Smooth muscle cell (in vitro differentiated cells): ENCODE data around the gene GOSR2. TPM values are rescaled to one million over a fixed set of nuclear protein-coding genes. Genes with fewer than 3 reads are reported as not detected.

Source experiments
- DNase-seq: peaks from one replicate; lab custom pipeline; 2025; ENCODE audit not compliant: unreplicated experiment; lab: John Stamatoyannopoulos, UW
- H2AFZ ChIP-seq: fragments of 200-600 bp; sonication (generic); 2 replicates; pipeline ENCODE4 v1.6.0; 2016; ENCODE audit warnings: antibody characterized with exemption, low read depth, mild to moderate bottlenecking
- H3F3A ChIP-seq: fragments of 200-600 bp; sonication (generic); 2 replicates; pipeline ENCODE4 v1.6.0; 2017; ENCODE audit warnings: antibody characterized with exemption, low read depth
- H3K27ac ChIP-seq: fragments of 200-600 bp; sonication (generic); 2 replicates; pipeline ENCODE4 v1.5.1; 2016; ENCODE audit warnings: low read depth, mild to moderate bottlenecking
- H3K27me3 ChIP-seq: fragments of 200-600 bp; sonication (generic); 2 replicates; pipeline ENCODE4 v1.6.1; 2016; ENCODE audit warnings: low read depth, mild to moderate bottlenecking
- H3K36me3 ChIP-seq: fragments of 200-600 bp; sonication (generic); 2 replicates; pipeline ENCODE4 v1.5.1; 2016; ENCODE audit warnings: low read depth
- H3K4me1 ChIP-seq: fragments of 200-600 bp; sonication (generic); 2 replicates; pipeline ENCODE4 v1.5.1; 2016; ENCODE audit warnings: low read depth
- H3K4me2 ChIP-seq: fragments of 200-600 bp; sonication (generic); 2 replicates; pipeline ENCODE4 v1.6.0; 2016; ENCODE audit warnings: mild to moderate bottlenecking
- H3K4me3 ChIP-seq: fragments of 200-600 bp; sonication (generic); 2 replicates; pipeline ENCODE4 v1.5.1; 2016; ENCODE audit warnings: mild to moderate bottlenecking
- H3K79me2 ChIP-seq: fragments of 200-600 bp; sonication (generic); 2 replicates; pipeline ENCODE4 v1.6.0; 2016; ENCODE audit warnings: low read depth, mild to moderate bottlenecking
- H3K9ac ChIP-seq: fragments of 200-600 bp; sonication (generic); 2 replicates; pipeline ENCODE4 v1.6.0; 2016; ENCODE audit warnings: low read depth
- H3K9me3 ChIP-seq: fragments of 200-600 bp; sonication (generic); replicated peaks from 2 replicates; pipeline ENCODE4 v1.5.1; 2016; ENCODE audit warnings: low read depth
- H4K20me1 ChIP-seq: fragments of 200-600 bp; sonication (generic); 2 replicates; pipeline ENCODE4 v1.6.0; 2016; ENCODE audit warnings: low read depth
- WGBS: methylation state at CpG from one replicate; pipeline ENCODE4 v1.1.7; 2016; ENCODE audit warnings: low lambda C conversion rate; 5-methylcytosine and 5-hydroxymethylcytosine counted together
- polyA plus RNA-seq: library from polyadenylated mRNA; unstranded; fragments of >200 nt; fragmentation: Nextera tagmentation; extraction: Ambion mirVana; gene quantifications from 2 replicates; pipeline ENCODE4 v1.2.1, GENCODE V29; 2016
- total RNA-seq: library from RNA; depleted of rRNA; stranded (reverse); fragments of >200 nt; gene quantifications from 2 replicates; pipeline ENCODE4 v1.2.3, GENCODE V29; 2014
- TF ChIP-seq, protein P1 (sequence below): fragments of 200-600 bp; sonication (generic); IDR thresholded peaks from 2 replicates; pipeline ENCODE4 v1.5.1; 2017; ENCODE audit warnings: borderline replicate concordance, mild to moderate bottlenecking, antibody characterized with exemption; ENCODE audit not compliant: insufficient read depth, poor library complexity, severe bottlenecking

The GOSR2 gene
- total and polyA plus RNA-seq, 2 experiments from 2014 or later: 38.0 to 64.5 TPM

DNA sequence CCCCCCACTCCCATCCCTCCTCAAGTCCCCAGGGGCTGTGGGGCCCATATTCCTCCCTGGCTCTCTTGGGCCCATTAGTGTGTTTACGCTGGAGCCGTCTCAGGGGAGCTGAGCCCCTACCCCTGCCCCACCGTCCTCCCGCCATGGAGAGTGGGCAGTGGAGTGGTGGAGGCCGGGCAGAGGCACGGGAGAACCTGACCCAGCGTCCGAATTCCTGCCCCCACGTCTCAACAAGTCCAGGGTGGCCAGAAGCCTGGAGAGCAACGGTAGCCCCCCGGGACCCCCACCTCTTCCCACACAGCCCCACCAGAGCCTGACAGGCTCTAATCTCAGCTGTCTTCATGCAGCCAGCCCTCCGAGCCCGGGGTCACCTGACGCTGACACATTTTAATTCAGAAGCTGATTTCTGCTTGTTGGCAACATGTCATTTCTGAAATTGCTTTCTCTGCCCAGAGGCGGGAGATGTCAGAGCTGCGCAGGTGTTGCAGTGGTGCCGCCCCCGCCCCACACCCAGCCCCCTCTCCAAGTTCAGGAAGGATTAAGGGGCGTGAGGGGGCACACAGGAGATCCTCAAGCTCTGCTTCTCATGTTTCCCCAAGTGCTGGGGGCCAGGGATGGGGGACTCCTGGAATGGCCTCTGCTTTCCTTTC, 39.0 kb upstream of the GOSR2 start:
- H3K27me3 ChIP-seq: peaks cover 4% of the 10 kb centered on the region
- H3K36me3 ChIP-seq: no peaks in the 10 kb centered on the region
- WGBS: 88% methylated on average over 19 of the region's 19 CpGs
- H3K9me3 ChIP-seq: no peaks in the 10 kb centered on the region
- H4K20me1 ChIP-seq: no peaks in the 10 kb centered on the region
- DNase-seq: no peak
- no peak overlapping the region for H3K9ac ChIP-seq
- no peak overlapping the region for H3K4me2 ChIP-seq
- H2AFZ ChIP-seq: no peak overlapping the region
- no peak overlapping the region for H3K27ac ChIP-seq
- no peaks in the 10 kb centered on the region for H3F3A ChIP-seq
- TF ChIP-seq, protein P1, sequence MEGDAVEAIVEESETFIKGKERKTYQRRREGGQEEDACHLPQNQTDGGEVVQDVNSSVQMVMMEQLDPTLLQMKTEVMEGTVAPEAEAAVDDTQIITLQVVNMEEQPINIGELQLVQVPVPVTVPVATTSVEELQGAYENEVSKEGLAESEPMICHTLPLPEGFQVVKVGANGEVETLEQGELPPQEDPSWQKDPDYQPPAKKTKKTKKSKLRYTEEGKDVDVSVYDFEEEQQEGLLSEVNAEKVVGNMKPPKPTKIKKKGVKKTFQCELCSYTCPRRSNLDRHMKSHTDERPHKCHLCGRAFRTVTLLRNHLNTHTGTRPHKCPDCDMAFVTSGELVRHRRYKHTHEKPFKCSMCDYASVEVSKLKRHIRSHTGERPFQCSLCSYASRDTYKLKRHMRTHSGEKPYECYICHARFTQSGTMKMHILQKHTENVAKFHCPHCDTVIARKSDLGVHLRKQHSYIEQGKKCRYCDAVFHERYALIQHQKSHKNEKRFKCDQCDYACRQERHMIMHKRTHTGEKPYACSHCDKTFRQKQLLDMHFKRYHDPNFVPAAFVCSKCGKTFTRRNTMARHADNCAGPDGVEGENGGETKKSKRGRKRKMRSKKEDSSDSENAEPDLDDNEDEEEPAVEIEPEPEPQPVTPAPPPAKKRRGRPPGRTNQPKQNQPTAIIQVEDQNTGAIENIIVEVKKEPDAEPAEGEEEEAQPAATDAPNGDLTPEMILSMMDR: no peak
- no peak overlapping the region for H3K4me3 ChIP-seq
- H3K4me1 ChIP-seq: no peaks in the 10 kb centered on the region
- H3K79me2 ChIP-seq: no peaks in the 10 kb centered on the region

DNA sequence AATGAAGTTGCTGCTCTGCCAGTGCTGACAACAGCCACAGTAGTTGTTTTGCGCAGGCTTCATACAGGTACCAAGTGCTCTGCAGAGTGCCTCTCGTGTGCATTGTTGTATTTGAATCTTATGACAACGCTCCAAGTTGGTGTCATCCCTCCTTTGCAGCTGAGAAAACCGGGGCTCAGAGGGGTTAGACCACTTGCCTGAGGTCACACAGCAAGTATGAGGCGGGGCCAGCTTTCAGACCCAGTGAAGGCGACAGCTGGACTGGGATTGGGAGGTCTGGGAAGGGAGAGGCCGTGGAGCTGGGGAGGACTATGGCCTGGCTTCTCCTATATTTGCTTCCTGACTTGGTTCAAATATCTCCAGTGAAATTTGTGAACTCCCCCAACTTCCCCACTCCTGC, 38.4 kb upstream of the GOSR2 start:
- Histone ChIP-seq H3K9ac (no peak overlapping the region), H3K36me3 (no peaks in the 10 kb centered on the region), H4K20me1 (no peaks in the 10 kb centered on the region), H3K79me2 (no peaks in the 10 kb centered on the region), H3K4me3 (no peak overlapping the region), H3K27me3 (peaks cover 4% of the 10 kb centered on the region), H3K9me3 (no peaks in the 10 kb centered on the region), H3K27ac (no peak overlapping the region), H3K4me2 (no peak overlapping the region), H3F3A (no peaks in the 10 kb centered on the region), H2AFZ (no peak overlapping the region), H3K4me1 (peaks cover under 1% of the 10 kb centered on the region)
- TF ChIP-seq, protein P1: no peak
- DNase-seq: no peak
- 87% methylated on average over 7 of the region's 7 CpGs for WGBS

DNA sequence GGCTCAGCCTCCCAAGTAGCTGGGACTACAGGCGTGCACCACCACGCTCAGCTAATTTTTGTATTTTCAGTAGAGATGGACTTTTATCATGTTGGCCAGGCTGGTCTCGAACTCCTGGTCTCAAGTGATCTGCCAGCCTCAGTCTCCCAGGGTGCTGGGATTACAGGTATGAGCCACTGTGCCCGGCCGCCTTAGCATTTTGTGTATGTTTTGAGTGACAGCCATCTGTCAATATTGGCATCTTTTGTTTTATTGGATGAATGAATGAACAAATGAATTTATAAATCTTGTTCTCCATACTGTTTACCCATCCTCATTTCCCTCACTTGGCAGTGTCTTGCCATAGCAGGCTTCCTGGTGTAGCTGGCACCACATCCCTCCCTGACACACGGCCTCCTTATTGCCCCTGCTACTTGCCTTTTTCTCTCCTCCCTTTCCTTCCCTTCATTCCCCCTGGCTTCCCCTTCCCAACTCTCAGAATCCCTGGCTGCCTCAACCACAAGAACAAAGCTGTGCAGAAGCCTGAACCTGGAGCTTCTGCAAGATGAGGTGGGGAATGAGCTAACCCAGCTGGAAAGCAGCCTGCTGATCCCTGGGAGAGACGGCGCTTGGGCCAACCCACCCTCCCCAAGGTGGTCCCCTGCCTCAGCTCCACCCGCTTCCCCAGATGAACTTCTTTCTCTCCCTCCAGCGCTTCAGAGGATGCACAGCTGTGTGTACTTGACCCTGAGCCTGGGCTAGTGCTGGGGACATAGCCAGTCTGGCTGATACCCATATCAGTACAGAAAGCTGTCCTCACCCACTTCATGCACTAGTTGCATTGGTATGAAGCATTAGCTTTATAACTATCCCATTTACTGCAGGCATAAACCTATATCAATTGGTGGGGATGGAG, 37.3 kb upstream of the GOSR2 start:
- no peaks in the 10 kb centered on the region for H3K79me2 ChIP-seq
- H3K4me3 ChIP-seq: no peak overlapping the region
- no peaks in the 10 kb centered on the region for H3F3A ChIP-seq
- DNase-seq: no peak
- H3K4me2 ChIP-seq: no peak overlapping the region
- peaks cover 4% of the 10 kb centered on the region for H3K27me3 ChIP-seq
- no peaks in the 10 kb centered on the region for H4K20me1 ChIP-seq
- H3K27ac ChIP-seq: no peak overlapping the region
- TF ChIP-seq, protein P1: no peak
- H3K9me3 ChIP-seq: no peaks in the 10 kb centered on the region
- H3K4me1 ChIP-seq: peaks cover 3% of the 10 kb centered on the region
- 90% methylated on average over 10 of the region's 10 CpGs for WGBS
- H3K9ac ChIP-seq: no peak overlapping the region
- no peak overlapping the region for H2AFZ ChIP-seq
- H3K36me3 ChIP-seq: no peaks in the 10 kb centered on the region
